PC-9 (cell line): Measurements from ENCODE around the gene CBX7.

Experiments
- CTCF ChIP-seq: fragments of 200-600 bp; sonication (generic); conservative IDR thresholded peaks from 2 replicates; pipeline ENCODE4 v1.6.1; 2017; ENCODE audit warnings: mixed run types, antibody characterized with exemption, mild to moderate bottlenecking, moderate library complexity
- EZH2 ChIP-seq: fragments of 200-600 bp; sonication (generic); IDR thresholded peaks from 2 replicates; pipeline ENCODE4 v1.8.0; 2017; ENCODE audit warnings: antibody characterized with exemption, low read depth

- TF ChIP-seq CTCF (no peak), EZH2 (no peak)
Measured at GRCh38 chr22:39176143-39176713, 23.7 kb upstream of the CBX7 start.
